Adrenal gland (tissue), 5 donors: ENCODE results near the gene ADCY2.

Experiments
- CTCF ChIP-seq, 6 experiments: fragments of 450-650 bp in 4 of 6; fragments of 200-600 bp in 2 of 6; sonication (generic) in 1 of 6; IDR thresholded peaks; 1 replicate in 5 of 6; 2 replicates in 1 of 6; pipeline versions ENCODE4 v1.5.1 to v1.8.0; 2016 to 2021; ENCODE audit warnings: antibody characterized with exemption in 6 of 6, mild to moderate bottlenecking in 2 of 6, moderate library complexity in 1 of 6
- POLR2A ChIP-seq, 2 donors: fragments of 450-650 bp; IDR thresholded peaks; one replicate each; pipeline ENCODE4 v1.6.1; 2017; ENCODE audit warnings: antibody characterized with exemption in 2 of 2, mild to moderate bottlenecking in 2 of 2, moderate library complexity in 1 of 2
- donor health status: DM: no; HTN: no; CAD: no.

GRCh38 chr5:7749626-7750025, 353.7 kb downstream of the ADCY2 start:
- no peak for TF ChIP-seq CTCF (IDR thresholded peaks at IDR 0.05)
- TF ChIP-seq POLR2A (IDR thresholded peaks at IDR 0.05): no peak
